Ascending aorta (tissue), 2 donors: ENCODE data around the gene LAGE3. TPM values are rescaled to one million over a fixed set of nuclear protein-coding genes. Genes with fewer than 3 reads are reported as not detected.

ENCODE experiments used
- DNase-seq, 2 donors: peaks; one replicate each; pipeline ENCODE4 v3.0.0-alpha.2; 2019; ENCODE audit warnings: low spot score in 2 of 2
- H3K27ac ChIP-seq, 2 donors: fragments of 200-600 bp; sonication (generic); one replicate each; pipeline ENCODE4 v1.5.1; 2016 to 2017; ENCODE audit warnings: mild to moderate bottlenecking in 1 of 2
- H3K27me3 ChIP-seq: fragments of 200-600 bp; sonication (generic); one replicate; pipeline ENCODE4 v1.5.1; 2017
- H3K36me3 ChIP-seq, 2 donors: fragments of 200-600 bp; sonication (generic); one replicate each; pipeline ENCODE4 v1.5.1; 2016
- H3K4me1 ChIP-seq, 2 donors: fragments of 200-600 bp; sonication (generic); one replicate each; pipeline ENCODE4 v1.5.1; 2016 to 2017; ENCODE audit warnings: mild to moderate bottlenecking in 1 of 2
- H3K4me3 ChIP-seq, 2 donors: fragments of 200-600 bp; sonication (generic); one replicate each; pipeline ENCODE4 v1.5.1; 2016 to 2017; ENCODE audit warnings: mild to moderate bottlenecking in 1 of 2
- H3K9me3 ChIP-seq, 2 donors: fragments of 200-600 bp; sonication (generic); one replicate each; pipeline ENCODE4 v1.5.1; 2016
- CTCF ChIP-seq, 3 experiments: fragments of 200-600 bp in 2 of 3; fragments of 450-650 bp in 1 of 3; sonication (generic) in 2 of 3; IDR thresholded peaks; one replicate each; pipeline ENCODE4 v1.5.1; 2016 to 2019; ENCODE audit warnings: antibody characterized with exemption in 3 of 3, mild to moderate bottlenecking in 1 of 3, moderate library complexity in 1 of 3
- intact Hi-C: fragments of 100-400 bp; cut with DNase I; formaldehyde crosslinking; loops from one replicate; pipeline ENCODE4 v1.15.1; 2023
- total RNA-seq: library from RNA; depleted of rRNA; stranded (reverse); fragments of >200 nt; gene quantifications from one replicate; pipeline ENCODE4 v1.1.0, GENCODE V29; 2016

LAGE3 gene
- total RNA-seq, 1 donor from 2014 or later: 52.0 TPM

- peaks cover 13 to 15% of the 10 kb centered on the region in 2 donors for H3K36me3 ChIP-seq
- intact Hi-C loops: no loop called here
- no peak overlapping the region for H3K27ac ChIP-seq
- H3K4me1 ChIP-seq: peaks cover 3 to 12% of the 10 kb centered on the region in 2 donors
- no peak for TF ChIP-seq CTCF (IDR thresholded peaks at IDR 0.05)
- no peak overlapping the region for H3K4me3 ChIP-seq
- H3K9me3 ChIP-seq: no peaks in the 10 kb centered on the region
- DNase-seq: no peak
- no peaks in the 10 kb centered on the region for H3K27me3 ChIP-seq
Observed at GRCh38 chrX:154434394-154435168, 44.5 kb downstream of the LAGE3 start.

- no peaks in the 10 kb centered on the region for H3K9me3 ChIP-seq
- H3K36me3 ChIP-seq: peaks cover 11 to 12% of the 10 kb centered on the region in 2 donors
- no peak for DNase-seq
- no peak overlapping the region for H3K4me3 ChIP-seq
- no peak for TF ChIP-seq CTCF (IDR thresholded peaks at IDR 0.05)
- peaks cover 3 to 9% of the 10 kb centered on the region in 2 donors for H3K4me1 ChIP-seq
- H3K27me3 ChIP-seq: no peaks in the 10 kb centered on the region
- intact Hi-C loops: no loop called here
- no peak overlapping the region for H3K27ac ChIP-seq
Observed at GRCh38 chrX:154433605-154434004, 45.5 kb downstream of the LAGE3 start.

- Histone ChIP-seq H3K36me3 (peaks cover 11 to 12% of the 10 kb centered on the region in 2 donors), H3K9me3 (no peaks in the 10 kb centered on the region), H3K27me3 (no peaks in the 10 kb centered on the region), H3K27ac (no peak overlapping the region), H3K4me3 (no peak overlapping the region), H3K4me1 (peaks cover 5 to 8% of the 10 kb centered on the region in 2 donors)
- no peak for DNase-seq
- TF ChIP-seq CTCF (IDR thresholded peaks at IDR 0.05): no peak
- intact Hi-C loops: no loop called here
Observed at GRCh38 chrX:154432210-154432609, 46.9 kb downstream of the LAGE3 start.

- no peak overlapping the region for H3K27ac ChIP-seq
- TF ChIP-seq CTCF (IDR thresholded peaks at IDR 0.05): no peak
- DNase-seq: peak in 1 of 2 donors; percentile 28
- H3K4me3 ChIP-seq: no peak overlapping the region
- H3K9me3 ChIP-seq: no peaks in the 10 kb centered on the region
- H3K36me3 ChIP-seq: peaks cover 11 to 12% of the 10 kb centered on the region in 2 donors
- intact Hi-C loops: no loop called here
- H3K27me3 ChIP-seq: no peaks in the 10 kb centered on the region
- peaks cover 4 to 8% of the 10 kb centered on the region in 2 donors for H3K4me1 ChIP-seq
Observed at GRCh38 chrX:154431341-154431740, 47.7 kb downstream of the LAGE3 start.

GRCh38 chrX:154430916-154431315 is 48.2 kb downstream of the LAGE3 start:
- Histone ChIP-seq H3K4me3 (no peak overlapping the region), H3K4me1 (peaks cover 2 to 8% of the 10 kb centered on the region in 2 donors), H3K27ac (no peak overlapping the region), H3K9me3 (no peaks in the 10 kb centered on the region), H3K36me3 (peaks cover 11 to 12% of the 10 kb centered on the region in 2 donors), H3K27me3 (no peaks in the 10 kb centered on the region)
- no peak for TF ChIP-seq CTCF (IDR thresholded peaks at IDR 0.05)
- no peak for DNase-seq
- intact Hi-C loops: no loop called here
